ENCODE data around the gene CHST11.

The CHST11 gene

GRCh38 chr12:104482748-104483147, 26.0 kb downstream of the CHST11 start:
- H3K27me3 ChIP-seq (ENCODE audit: low read length) = no peaks in the 10 kb centered on the region
- H3K4me2 ChIP-seq (ENCODE audit: low read depth, low read length, poor library complexity, severe bottlenecking) = no peak overlapping the region
- no peaks in the 10 kb centered on the region for H3F3A ChIP-seq (ENCODE audit: insufficient read depth)
- no peak overlapping the region for H2AFZ ChIP-seq (ENCODE audit: low read depth, low read length, severe bottlenecking)
- no peak overlapping the region for H3K4me3 ChIP-seq (ENCODE audit: insufficient read depth, low read length, poor library complexity, severe bottlenecking)
- H3K36me3 ChIP-seq (ENCODE audit: low read length) = no peaks in the 10 kb centered on the region
- H3K9me3 ChIP-seq (ENCODE audit: insufficient read depth, low read length) = no peaks in the 10 kb centered on the region
- no peaks in the 10 kb centered on the region for H3K79me2 ChIP-seq (ENCODE audit: insufficient read depth, low read length)
- no peak overlapping the region for H3K9ac ChIP-seq (ENCODE audit: low read length)
- TF ChIP-seq EZH2phosphoT487 (conservative IDR thresholded peaks at IDR 0.05; ENCODE audit: low read length) (no peak), CTCF (IDR thresholded peaks at IDR 0.05; ENCODE audit: insufficient read depth, low read length, poor library complexity, severe bottlenecking) (no peak)
- no peak overlapping the region for H3K27ac ChIP-seq (ENCODE audit: low read depth, low read length)
- H3K9me2 ChIP-seq (replicated peaks; ENCODE audit: insufficient read depth, low read length) = no peaks in the 10 kb centered on the region
- H4K20me1 ChIP-seq (ENCODE audit: low read depth, low read length) = no peaks in the 10 kb centered on the region

- Histone ChIP-seq H3K9me3 (ENCODE audit: insufficient read depth, low read length) (no peaks in the 10 kb centered on the region), H3K36me3 (ENCODE audit: low read length) (no peaks in the 10 kb centered on the region), H4K20me1 (ENCODE audit: low read depth, low read length) (no peaks in the 10 kb centered on the region), H2AFZ (ENCODE audit: low read depth, low read length, severe bottlenecking) (no peak overlapping the region), H3K27me3 (ENCODE audit: low read length) (no peaks in the 10 kb centered on the region), H3K27ac (ENCODE audit: low read depth, low read length) (no peak overlapping the region), H3F3A (ENCODE audit: insufficient read depth) (no peaks in the 10 kb centered on the region), H3K9ac (ENCODE audit: low read length) (no peak overlapping the region), H3K4me2 (ENCODE audit: low read depth, low read length, poor library complexity, severe bottlenecking) (no peak overlapping the region), H3K9me2 (replicated peaks; ENCODE audit: insufficient read depth, low read length) (no peaks in the 10 kb centered on the region), H3K4me3 (ENCODE audit: insufficient read depth, low read length, poor library complexity, severe bottlenecking) (no peak overlapping the region), H3K79me2 (ENCODE audit: insufficient read depth, low read length) (no peaks in the 10 kb centered on the region)
- TF ChIP-seq CTCF (IDR thresholded peaks at IDR 0.05; ENCODE audit: insufficient read depth, low read length, poor library complexity, severe bottlenecking) (no peak), EZH2phosphoT487 (conservative IDR thresholded peaks at IDR 0.05; ENCODE audit: low read length) (no peak)
Measured at GRCh38 chr12:104484079-104484478, 27.3 kb downstream of the CHST11 start.

- H3K9me2 ChIP-seq (replicated peaks; ENCODE audit: insufficient read depth, low read length) = no peaks in the 10 kb centered on the region
- no peaks in the 10 kb centered on the region for H3K36me3 ChIP-seq (ENCODE audit: low read length)
- no peak overlapping the region for H3K27ac ChIP-seq (ENCODE audit: low read depth, low read length)
- H4K20me1 ChIP-seq (ENCODE audit: low read depth, low read length) = no peaks in the 10 kb centered on the region
- no peaks in the 10 kb centered on the region for H3K9me3 ChIP-seq (ENCODE audit: insufficient read depth, low read length)
- no peak overlapping the region for H3K9ac ChIP-seq (ENCODE audit: low read length)
- no peaks in the 10 kb centered on the region for H3K79me2 ChIP-seq (ENCODE audit: insufficient read depth, low read length)
- no peaks in the 10 kb centered on the region for H3K27me3 ChIP-seq (ENCODE audit: low read length)
- H3F3A ChIP-seq (ENCODE audit: insufficient read depth) = no peaks in the 10 kb centered on the region
- no peak overlapping the region for H3K4me3 ChIP-seq (ENCODE audit: insufficient read depth, low read length, poor library complexity, severe bottlenecking)
- TF ChIP-seq CTCF (IDR thresholded peaks at IDR 0.05; ENCODE audit: insufficient read depth, low read length, poor library complexity, severe bottlenecking) (no peak), EZH2phosphoT487 (conservative IDR thresholded peaks at IDR 0.05; ENCODE audit: low read length) (no peak)
- H3K4me2 ChIP-seq (ENCODE audit: low read depth, low read length, poor library complexity, severe bottlenecking) = no peak overlapping the region
- no peak overlapping the region for H2AFZ ChIP-seq (ENCODE audit: low read depth, low read length, severe bottlenecking)
Measured at GRCh38 chr12:104485651-104486362, 29.1 kb downstream of the CHST11 start.
